ENCODE data around the gene KRTAP10-6.
"Not testable (repeated sequence)": the region's sequence is repeated elsewhere in the genome, so short reads cannot be mapped to it uniquely, and the experiment has no call there.

The KRTAP10-6 gene

DNA sequence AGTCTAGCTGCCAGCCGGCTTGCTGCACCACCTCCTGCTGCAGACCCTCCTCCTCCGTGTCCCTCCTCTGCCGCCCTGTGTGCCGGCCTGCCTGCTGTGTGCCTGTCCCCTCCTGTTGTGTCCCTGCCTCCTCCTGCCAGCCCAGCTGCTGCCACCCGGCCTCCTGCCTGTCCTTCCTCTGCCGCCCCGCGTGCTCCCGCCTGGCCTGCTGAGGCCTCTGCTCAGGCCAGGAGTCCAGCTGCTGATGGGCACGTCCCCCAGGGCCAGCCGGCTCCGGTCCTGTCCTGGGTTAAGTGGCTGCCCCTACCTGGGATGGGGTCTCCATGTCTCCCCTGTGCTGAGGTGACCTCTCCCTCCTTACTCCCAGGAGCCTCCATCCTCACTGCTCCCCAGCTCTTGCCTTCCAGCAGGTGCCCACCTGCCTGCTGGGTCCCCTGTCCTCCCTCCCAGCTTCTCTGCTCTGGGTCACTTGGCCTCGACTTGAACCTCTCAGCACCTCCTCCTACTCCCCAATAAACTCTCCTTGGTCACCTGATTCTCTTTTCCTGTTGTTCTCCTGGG lies 20.4 kb upstream of the KRTAP10-6 start:
- Histone ChIP-seq H4K20me1 (ENCODE audit: insufficient read depth, low read length) (no peaks in the 10 kb centered on the region), H3K79me2 (ENCODE audit: low read length) (no peaks in the 10 kb centered on the region), H3K27ac (ENCODE audit: low read length) (no peak overlapping the region), H3K4me2 (ENCODE audit: low read length) (no peak overlapping the region), H3K4me3 (ENCODE audit: low read length) (no peak overlapping the region), H2AFZ (ENCODE audit: low read depth, low read length) (no peak overlapping the region), H3K27me3 (ENCODE audit: low read depth, low read length) (no peaks in the 10 kb centered on the region), H3K36me3 (replicated peaks; ENCODE audit: low read depth, low read length) (no peaks in the 10 kb centered on the region), H3K9me3 (ENCODE audit: insufficient read depth, low read length) (no peaks in the 10 kb centered on the region), H3K9ac (ENCODE audit: low read length) (no peak overlapping the region), H3K4me1 (ENCODE audit: low read length) (no peaks in the 10 kb centered on the region)
- TF ChIP-seq, protein P1, sequence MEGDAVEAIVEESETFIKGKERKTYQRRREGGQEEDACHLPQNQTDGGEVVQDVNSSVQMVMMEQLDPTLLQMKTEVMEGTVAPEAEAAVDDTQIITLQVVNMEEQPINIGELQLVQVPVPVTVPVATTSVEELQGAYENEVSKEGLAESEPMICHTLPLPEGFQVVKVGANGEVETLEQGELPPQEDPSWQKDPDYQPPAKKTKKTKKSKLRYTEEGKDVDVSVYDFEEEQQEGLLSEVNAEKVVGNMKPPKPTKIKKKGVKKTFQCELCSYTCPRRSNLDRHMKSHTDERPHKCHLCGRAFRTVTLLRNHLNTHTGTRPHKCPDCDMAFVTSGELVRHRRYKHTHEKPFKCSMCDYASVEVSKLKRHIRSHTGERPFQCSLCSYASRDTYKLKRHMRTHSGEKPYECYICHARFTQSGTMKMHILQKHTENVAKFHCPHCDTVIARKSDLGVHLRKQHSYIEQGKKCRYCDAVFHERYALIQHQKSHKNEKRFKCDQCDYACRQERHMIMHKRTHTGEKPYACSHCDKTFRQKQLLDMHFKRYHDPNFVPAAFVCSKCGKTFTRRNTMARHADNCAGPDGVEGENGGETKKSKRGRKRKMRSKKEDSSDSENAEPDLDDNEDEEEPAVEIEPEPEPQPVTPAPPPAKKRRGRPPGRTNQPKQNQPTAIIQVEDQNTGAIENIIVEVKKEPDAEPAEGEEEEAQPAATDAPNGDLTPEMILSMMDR (IDR thresholded peaks at IDR 0.05; ENCODE audit: low read depth, low read length): no peak
- TF ChIP-seq EZH2phosphoT487 (IDR thresholded peaks at IDR 0.05; ENCODE audit: low read depth): no peak

DNA sequence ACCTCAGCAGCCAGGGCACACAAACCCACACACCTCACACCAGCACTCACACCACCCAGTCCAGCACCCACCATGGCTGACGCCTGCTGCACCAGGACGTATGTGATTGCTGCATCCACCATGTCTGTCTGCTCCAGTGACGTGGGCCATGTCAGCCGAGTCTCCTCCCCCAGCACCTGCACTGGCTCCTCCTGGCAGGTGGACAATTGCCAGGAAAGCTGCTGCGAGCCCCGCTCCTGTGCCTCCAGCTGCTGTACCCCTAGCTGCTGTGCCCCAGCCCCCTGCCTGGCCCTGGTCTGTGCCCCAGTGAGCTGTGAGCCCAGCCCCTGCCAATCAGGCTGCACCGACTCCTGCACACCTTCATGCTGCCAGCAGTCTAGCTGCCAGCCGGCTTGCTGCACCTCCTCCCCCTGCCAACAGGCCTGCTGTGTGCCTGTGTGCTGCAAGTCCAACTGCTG lies 19.8 kb upstream of the KRTAP10-6 start, which contains the start of gene KRTAP10-8:
KRTAP10-8 (plus strand) TSS at position 51 of the 458 bp plus-strand sequence; CDS start at position 73, 22 bp downstream.
- TF ChIP-seq EZH2phosphoT487 (IDR thresholded peaks at IDR 0.05; ENCODE audit: low read depth): no peak
- TF ChIP-seq, protein P1 (IDR thresholded peaks at IDR 0.05; ENCODE audit: low read depth, low read length): no peak
- Histone ChIP-seq H4K20me1 (ENCODE audit: insufficient read depth, low read length) (no peaks in the 10 kb centered on the region), H3K4me2 (ENCODE audit: low read length) (no peak within 1 kb of the TSS)

DNA sequence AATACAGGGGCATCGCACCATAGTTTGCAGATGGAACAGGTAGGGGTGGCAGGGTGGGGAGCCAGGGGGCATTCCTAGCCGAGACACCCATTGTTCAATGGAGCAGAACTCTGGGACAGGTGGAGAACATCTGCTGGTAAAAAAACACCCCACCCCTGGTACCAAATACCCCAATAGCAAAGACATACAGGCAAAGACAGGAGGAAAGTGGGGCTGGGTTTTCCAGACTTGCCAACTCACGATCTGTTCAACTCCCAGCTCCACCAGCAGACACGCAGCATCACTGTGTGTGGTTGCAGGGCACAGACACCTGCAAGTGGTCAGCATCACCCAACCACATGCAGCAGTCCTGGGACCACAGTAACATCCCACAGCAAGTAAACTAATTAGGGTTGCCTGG lies 19.2 kb upstream of the KRTAP10-6 start:
- Histone ChIP-seq H3K9me3 (ENCODE audit: insufficient read depth, low read length) (no peaks in the 10 kb centered on the region), H3K9ac (ENCODE audit: low read length) (no peak overlapping the region), H3K4me3 (ENCODE audit: low read length) (no peak overlapping the region), H3K4me1 (ENCODE audit: low read length) (no peaks in the 10 kb centered on the region), H3K4me2 (ENCODE audit: low read length) (no peak overlapping the region), H3K79me2 (ENCODE audit: low read length) (no peaks in the 10 kb centered on the region), H4K20me1 (ENCODE audit: insufficient read depth, low read length) (no peaks in the 10 kb centered on the region), H3K27ac (ENCODE audit: low read length) (no peak overlapping the region), H3K36me3 (replicated peaks; ENCODE audit: low read depth, low read length) (no peaks in the 10 kb centered on the region), H3K27me3 (ENCODE audit: low read depth, low read length) (no peaks in the 10 kb centered on the region; the same call in 1 of the 2 replicates), H2AFZ (ENCODE audit: low read depth, low read length) (no peak overlapping the region)
- no peak for TF ChIP-seq EZH2phosphoT487 (IDR thresholded peaks at IDR 0.05; ENCODE audit: low read depth)
- TF ChIP-seq, protein P1 (IDR thresholded peaks at IDR 0.05; ENCODE audit: low read depth, low read length): no peak

More for the DNA sequence above, 19.8 kb upstream of the KRTAP10-6 start, which contains the start of gene KRTAP10-8:
- Histone ChIP-seq H3K4me1 (ENCODE audit: low read length) (no peaks in the 10 kb centered on the region), H3K36me3 (replicated peaks; ENCODE audit: low read depth, low read length) (no peaks in the 10 kb centered on the region), H3K27me3 (ENCODE audit: low read depth, low read length) (no peaks in the 10 kb centered on the region), H3K9ac (ENCODE audit: low read length) (no peak within 1 kb of the TSS), H3K27ac (ENCODE audit: low read length) (no peak within 1 kb of the TSS), H3K4me3 (ENCODE audit: low read length) (no peak within 1 kb of the TSS), H3K9me3 (ENCODE audit: insufficient read depth, low read length) (no peaks in the 10 kb centered on the region), H2AFZ (ENCODE audit: low read depth, low read length) (no peak within 1 kb of the TSS), H3K79me2 (ENCODE audit: low read length) (no peaks in the 10 kb centered on the region)

DNA sequence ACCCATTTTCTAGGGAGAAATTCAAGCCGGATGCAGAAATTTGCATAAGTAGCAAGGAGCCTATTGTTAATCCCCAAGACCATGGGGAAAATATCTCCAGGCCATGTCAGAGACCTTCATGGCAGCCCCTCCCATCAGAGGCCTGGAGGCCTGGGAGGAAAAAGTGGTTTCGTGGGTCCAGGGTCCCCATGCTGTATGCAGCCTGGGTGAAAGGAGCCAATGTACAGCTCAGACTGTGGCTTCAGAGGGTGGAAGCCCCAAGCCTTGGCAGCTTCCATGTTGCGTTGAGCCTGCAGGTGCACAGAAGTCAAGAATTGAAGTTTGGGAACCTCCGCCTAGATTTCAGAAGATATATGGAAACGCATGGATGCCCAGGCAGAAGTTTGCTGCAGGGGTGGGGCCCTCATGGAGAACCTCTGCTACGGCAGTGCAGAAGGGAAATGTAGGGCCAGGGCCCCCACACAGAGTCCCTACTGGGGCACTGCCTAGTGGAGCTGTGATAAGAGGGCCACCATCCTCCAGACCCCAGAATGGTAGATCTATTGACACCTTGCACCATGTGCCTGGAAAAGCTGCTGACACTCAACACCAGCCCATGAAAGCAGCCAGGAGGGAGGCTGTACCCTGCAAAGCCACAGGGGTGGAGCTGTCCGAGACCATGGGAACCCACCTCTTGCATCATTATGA lies 18.0 kb upstream of the KRTAP10-6 start:
- H3K27me3 ChIP-seq (ENCODE audit: low read depth, low read length); H2AFZ ChIP-seq (ENCODE audit: low read depth, low read length); H3K36me3 ChIP-seq (replicated peaks; ENCODE audit: low read depth, low read length); H3K4me3 ChIP-seq (ENCODE audit: low read length); H3K79me2 ChIP-seq (ENCODE audit: low read length); H3K9ac ChIP-seq (ENCODE audit: low read length); H3K4me1 ChIP-seq (ENCODE audit: low read length); H3K27ac ChIP-seq (ENCODE audit: low read length); H3K4me2 ChIP-seq (ENCODE audit: low read length); H3K9me3 ChIP-seq (ENCODE audit: insufficient read depth, low read length); H4K20me1 ChIP-seq (ENCODE audit: insufficient read depth, low read length): not testable (repeated sequence)

Data from OCI-LY3 (cell line).